DMS53 treated with DMSO at 0.1 percent for 48 hours (cell line): ENCODE results near the gene ZNF444.
A peak's percentile ranks its signal among the peaks of the same experiment; 100 is the strongest.
"Not testable (repeated sequence)": the region's sequence is repeated elsewhere in the genome, so short reads cannot be mapped to it uniquely, and the experiment has no call there.

Experiments
- DNase-seq: peaks from one replicate; lab custom pipeline; 2025; ENCODE audit not compliant: unreplicated experiment; lab: John Stamatoyannopoulos, UW

Gene ZNF444

DNA sequence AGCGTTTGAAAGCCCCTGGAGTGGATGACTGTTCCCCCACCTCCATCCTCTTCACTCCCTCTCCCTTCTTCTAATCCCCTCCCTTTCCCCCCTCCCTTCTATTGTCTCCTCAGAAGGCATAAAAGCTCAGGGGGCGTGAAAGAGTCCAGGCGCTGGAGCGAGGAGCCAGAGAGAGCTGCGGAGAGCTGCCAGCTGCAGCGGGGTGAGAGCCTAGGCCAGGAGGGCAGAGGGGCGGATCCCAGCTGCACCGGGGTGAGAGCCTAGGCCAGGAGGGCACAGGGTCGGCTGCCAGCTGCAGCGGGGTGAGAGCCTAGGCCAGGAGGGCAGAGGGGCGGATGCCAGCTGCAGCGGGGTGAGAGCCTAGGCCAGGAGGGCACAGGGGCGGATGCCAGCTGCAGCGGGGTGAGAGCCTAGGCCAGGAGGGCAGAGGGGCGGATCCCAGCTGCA lies 34.8 kb downstream of the ZNF444 start, which contains the start of gene GALP:
Gene GALP (plus strand): TSS at position 148 of the 447 bp plus-strand sequence. CDS start 1,101 bp downstream, outside the sequence.
- not testable (repeated sequence) for DNase-seq

GRCh38 chr19:56176310-56176709 lies 35.2 kb downstream of the ZNF444 start:
- not testable (repeated sequence) for DNase-seq

DNA sequence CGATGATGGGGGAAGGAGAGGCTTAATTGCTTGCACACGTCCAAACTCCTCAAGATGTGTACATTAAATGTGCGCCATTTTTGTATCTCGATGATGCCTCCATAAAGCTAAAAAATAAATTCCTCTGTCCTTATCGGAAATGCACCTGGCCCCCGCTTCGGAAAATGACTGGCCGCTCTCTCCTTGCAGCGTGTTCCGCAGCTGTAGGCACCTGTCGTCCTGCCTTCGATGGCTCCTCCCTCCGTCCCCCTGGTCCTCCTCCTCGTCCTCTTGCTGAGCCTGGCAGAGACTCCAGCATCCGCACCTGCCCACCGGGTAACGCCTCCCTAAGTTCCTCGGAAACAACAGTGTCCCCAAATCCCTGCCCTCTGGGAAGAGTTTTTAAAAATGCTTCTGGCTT lies 35.8 kb downstream of the ZNF444 start:
- DNase-seq: peak; percentile 28

DNA sequence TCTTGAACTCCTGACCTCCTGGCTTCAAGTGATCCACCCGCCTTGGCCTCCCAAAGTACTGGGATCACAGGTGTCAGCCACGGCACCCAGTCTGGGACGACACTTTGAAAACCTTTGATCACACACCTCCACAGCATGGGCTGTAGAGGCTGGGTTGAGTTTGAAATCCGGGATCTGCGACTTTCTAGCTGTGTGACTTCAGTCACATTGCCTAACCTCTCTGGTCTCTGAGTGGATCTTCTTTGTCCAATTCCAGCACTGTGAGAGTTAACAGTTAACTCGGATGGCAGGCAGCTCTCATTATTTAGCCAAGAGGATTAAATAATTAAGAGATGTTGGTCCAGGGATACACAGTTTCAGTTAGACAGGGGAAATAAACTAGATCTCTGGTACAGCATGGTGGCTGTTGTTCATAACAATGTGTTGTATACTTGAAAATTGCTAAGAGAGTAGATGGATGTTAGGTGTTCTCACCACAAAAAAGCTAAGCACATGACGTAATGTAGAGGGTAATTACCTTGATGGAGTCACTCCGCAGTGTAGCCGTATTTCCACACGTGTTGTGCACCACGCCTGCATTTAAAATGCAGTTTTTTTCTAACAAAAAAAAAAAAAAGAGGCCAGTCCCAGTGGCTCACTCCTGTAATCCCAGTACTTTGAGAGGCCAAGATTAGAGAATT lies 36.6 kb downstream of the ZNF444 start:
- DNase-seq: no peak

GRCh38 chr19:56189785-56190184 lies 48.7 kb downstream of the ZNF444 start:
- no peak for DNase-seq

GRCh38 chr19:56191115-56191514 lies 50.0 kb downstream of the ZNF444 start:
- DNase-seq: no peak

- DNase-seq: no peak
Measured at GRCh38 chr19:56191711-56192110, 50.6 kb downstream of the ZNF444 start.

GRCh38 chr19:56193981-56194640 lies 53.0 kb downstream of the ZNF444 start:
- no peak for DNase-seq

GRCh38 chr19:56197646-56198045 lies 56.6 kb downstream of the ZNF444 start, which contains the start of gene ZSCAN5B:
Gene ZSCAN5B (minus strand): TSS chr19:56197783. CDS start chr19:56193052, 4,731 bp downstream.
- DNase-seq: not testable (repeated sequence)

DNA sequence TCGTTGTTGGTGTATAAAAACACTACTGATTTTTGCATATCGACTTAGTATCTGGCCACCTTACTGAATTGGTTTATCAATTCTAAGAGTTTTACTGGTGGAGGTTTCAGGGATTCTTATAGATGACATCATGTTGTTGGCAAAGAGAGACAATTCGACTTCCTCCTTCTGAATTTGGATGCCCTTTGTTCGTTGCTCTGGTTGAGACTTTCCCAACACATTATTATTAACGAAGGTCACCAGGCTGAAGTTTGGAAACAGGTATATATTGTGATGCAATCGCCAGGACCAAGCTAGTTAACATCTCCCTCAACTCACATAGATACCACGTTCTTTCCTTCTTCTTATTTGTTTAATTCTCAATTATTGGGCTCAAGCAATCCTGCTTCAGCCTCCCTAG lies 58.6 kb downstream of the ZNF444 start:
- DNase-seq: no peak

- no peak for DNase-seq
Measured at GRCh38 chr19:56201973-56202372, 60.9 kb downstream of the ZNF444 start, which contains the start of gene ZSCAN5C. Gene ZSCAN5C (plus strand): TSS chr19:56202273. CDS start chr19:56205914, 3,641 bp downstream.

GRCh38 chr19:56207581-56207980 lies 66.5 kb downstream of the ZNF444 start:
- DNase-seq: not testable (repeated sequence)

DNA sequence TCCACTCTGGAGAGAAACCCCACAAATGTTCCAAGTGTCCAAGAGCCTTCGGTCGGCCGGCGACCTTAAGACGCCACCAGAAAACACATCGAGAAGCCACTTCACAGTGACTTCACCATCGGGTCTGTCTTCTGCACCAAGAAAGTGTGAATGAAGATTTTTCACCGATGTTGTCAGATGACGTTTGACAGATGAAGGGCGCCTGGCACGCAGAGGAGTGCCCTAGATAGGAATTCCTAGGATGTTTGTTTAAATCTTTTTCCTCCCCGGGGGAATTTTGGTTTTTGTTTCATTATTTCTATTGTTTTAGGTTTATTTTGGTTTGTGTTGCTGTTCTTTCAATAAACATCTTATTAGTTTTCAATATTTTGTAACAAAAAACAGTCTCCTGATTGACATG lies 68.0 kb downstream of the ZNF444 start:
- DNase-seq: no peak

GRCh38 chr19:56210036-56210435 lies 68.9 kb downstream of the ZNF444 start:
- not testable (repeated sequence) for DNase-seq
